ENCODE data around the gene GSTP1.
"Not testable (repeated sequence)": the region's sequence is repeated elsewhere in the genome, so short reads cannot be mapped to it uniquely, and the experiment has no call there.

The GSTP1 gene

GRCh38 chr11:67610302-67610868, 26.8 kb downstream of the GSTP1 start:
- Histone ChIP-seq H3K9me3 (ENCODE audit: control insufficient read depth, insufficient read depth, low read length) (no peaks in the 10 kb centered on the region), H3K9ac (ENCODE audit: low read depth, low read length) (no peak overlapping the region), H3K4me1 (ENCODE audit: insufficient read depth, low read length) (peaks cover 17% of the 10 kb centered on the region), H3K36me3 (ENCODE audit: insufficient read depth, low read length) (0 out of 2 replicates have a peak, but pooled peaks cover 3% of the 10 kb centered on the region)

- Histone ChIP-seq H3K9ac (ENCODE audit: low read depth, low read length) (no peak overlapping the region), H3K36me3 (ENCODE audit: insufficient read depth, low read length) (0 out of 2 replicates have a peak, but pooled peaks cover 3% of the 10 kb centered on the region), H3K9me3 (ENCODE audit: control insufficient read depth, insufficient read depth, low read length) (no peaks in the 10 kb centered on the region), H3K4me1 (ENCODE audit: insufficient read depth, low read length) (peaks cover 11% of the 10 kb centered on the region)
Observed at GRCh38 chr11:67611165-67611564, 27.6 kb downstream of the GSTP1 start.

- Histone ChIP-seq H3K4me1 (ENCODE audit: insufficient read depth, low read length) (peaks cover 16% of the 10 kb centered on the region), H3K9me3 (ENCODE audit: control insufficient read depth, insufficient read depth, low read length) (no peaks in the 10 kb centered on the region)
Observed at GRCh38 chr11:67611704-67612587, 28.3 kb downstream of the GSTP1 start.

GRCh38 chr11:67612751-67613150, 29.1 kb downstream of the GSTP1 start:
- Histone ChIP-seq H3K9ac (ENCODE audit: low read depth, low read length) (no peak overlapping the region), H3K36me3 (ENCODE audit: insufficient read depth, low read length) (0 out of 2 replicates have a peak, but pooled peaks cover 3% of the 10 kb centered on the region), H3K4me1 (ENCODE audit: insufficient read depth, low read length) (peaks cover 24% of the 10 kb centered on the region), H3K9me3 (ENCODE audit: control insufficient read depth, insufficient read depth, low read length) (no peaks in the 10 kb centered on the region)

More at GRCh38 chr11:67611704-67612587, 28.3 kb downstream of the GSTP1 start:
- H3K36me3 ChIP-seq (ENCODE audit: insufficient read depth, low read length) = 0 out of 2 replicates have a peak, but pooled peaks cover 3% of the 10 kb centered on the region
- H3K9ac ChIP-seq (ENCODE audit: low read depth, low read length) = no peak overlapping the region

GRCh38 chr11:67613313-67613959, 29.8 kb downstream of the GSTP1 start:
- H3K4me1 ChIP-seq (ENCODE audit: insufficient read depth, low read length) = peaks cover 25% of the 10 kb centered on the region
- H3K9ac ChIP-seq (ENCODE audit: low read depth, low read length) = peak overlapping the region; percentile 41; the same call in 1 of the 2 replicates

GRCh38 chr11:67613960-67614715, 30.5 kb downstream of the GSTP1 start:
- H3K9ac ChIP-seq (ENCODE audit: low read depth, low read length) = peak overlapping the region; percentile 41; the same call in 1 of the 2 replicates
- peaks cover 25% of the 10 kb centered on the region for H3K4me1 ChIP-seq (ENCODE audit: insufficient read depth, low read length)
- H3K36me3 ChIP-seq (ENCODE audit: insufficient read depth, low read length) = 0 out of 2 replicates have a peak, but pooled peaks cover 2% of the 10 kb centered on the region
- no peaks in the 10 kb centered on the region for H3K9me3 ChIP-seq (ENCODE audit: control insufficient read depth, insufficient read depth, low read length)

More at GRCh38 chr11:67613313-67613959, 29.8 kb downstream of the GSTP1 start:
- Histone ChIP-seq H3K36me3 (ENCODE audit: insufficient read depth, low read length) (0 out of 2 replicates have a peak, but pooled peaks cover 3% of the 10 kb centered on the region), H3K9me3 (ENCODE audit: control insufficient read depth, insufficient read depth, low read length) (no peaks in the 10 kb centered on the region)

GRCh38 chr11:67614730-67615714, 31.4 kb downstream of the GSTP1 start:
- peak overlapping the region; percentile 41; the same call in 1 of the 2 replicates for H3K9ac ChIP-seq (ENCODE audit: low read depth, low read length)
- H3K4me1 ChIP-seq (ENCODE audit: insufficient read depth, low read length) = peaks cover 25% of the 10 kb centered on the region
- H3K36me3 ChIP-seq (ENCODE audit: insufficient read depth, low read length) = no peaks in the 10 kb centered on the region
- H3K9me3 ChIP-seq (ENCODE audit: control insufficient read depth, insufficient read depth, low read length) = no peaks in the 10 kb centered on the region

- no peaks in the 10 kb centered on the region for H3K9me3 ChIP-seq (ENCODE audit: control insufficient read depth, insufficient read depth, low read length)
- H3K9ac ChIP-seq (ENCODE audit: low read depth, low read length) = no peak overlapping the region
- no peaks in the 10 kb centered on the region for H3K36me3 ChIP-seq (ENCODE audit: insufficient read depth, low read length)
- peaks cover 25% of the 10 kb centered on the region for H3K4me1 ChIP-seq (ENCODE audit: insufficient read depth, low read length)
Observed at GRCh38 chr11:67615728-67616430, 32.3 kb downstream of the GSTP1 start.

- peaks cover 25% of the 10 kb centered on the region for H3K4me1 ChIP-seq (ENCODE audit: insufficient read depth, low read length)
- no peaks in the 10 kb centered on the region for H3K36me3 ChIP-seq (ENCODE audit: insufficient read depth, low read length)
- no peak overlapping the region for H3K9ac ChIP-seq (ENCODE audit: low read depth, low read length)
- no peaks in the 10 kb centered on the region for H3K9me3 ChIP-seq (ENCODE audit: control insufficient read depth, insufficient read depth, low read length)
Observed at GRCh38 chr11:67616431-67617242, 33.0 kb downstream of the GSTP1 start.

- Histone ChIP-seq H3K9me3 (ENCODE audit: control insufficient read depth, insufficient read depth, low read length) (no peaks in the 10 kb centered on the region), H3K4me1 (ENCODE audit: insufficient read depth, low read length) (peaks cover 25% of the 10 kb centered on the region), H3K36me3 (ENCODE audit: insufficient read depth, low read length) (no peaks in the 10 kb centered on the region), H3K9ac (ENCODE audit: low read depth, low read length) (no peak overlapping the region)
Observed at GRCh38 chr11:67617243-67617953, 33.8 kb downstream of the GSTP1 start.

- H3K9ac ChIP-seq (ENCODE audit: low read depth, low read length) = peak overlapping the region; percentile 30; the same call in 1 of the 2 replicates
- not testable (repeated sequence) for H3K36me3 ChIP-seq (ENCODE audit: insufficient read depth, low read length); H3K9me3 ChIP-seq (ENCODE audit: control insufficient read depth, insufficient read depth, low read length)
- H3K4me1 ChIP-seq (ENCODE audit: insufficient read depth, low read length) = peaks cover 20% of the 10 kb centered on the region
Observed at GRCh38 chr11:67618901-67619659, 35.5 kb downstream of the GSTP1 start.

All from ES-I3 (cell line).